ENCODE results near the gene AGRP. TPM values are rescaled to one million over a fixed set of nuclear protein-coding genes. Genes with fewer than 3 reads are reported as not detected.

The AGRP gene
- total RNA-seq, 4 donors from 2014 or later, result not detected

GRCh38 chr16:67528870-67529581, 45.7 kb upstream of the AGRP start:
- no peak for TF ChIP-seq EP300 (IDR thresholded peaks at IDR 0.05)
- TF ChIP-seq POLR2AphosphoS5 (IDR thresholded peaks at IDR 0.05), result peak in 1 of 2 donors; percentile 68
- TF ChIP-seq POLR2A (IDR thresholded peaks at IDR 0.05; ENCODE audit: low read depth), result peak; percentile 44
- Histone ChIP-seq H3K27ac (replicated peaks in 1 of 4) (peak overlapping the region; percentile 86 to 95 (median 93)), H3K27me3 (no peaks in the 10 kb centered on the region), H3K36me3 (no peaks in the 10 kb centered on the region), H3K9me3 (no peaks in the 10 kb centered on the region), H3K4me3 (peak overlapping the region; percentile 75 to 95 (median 88)), H3K4me1 (peaks cover 39 to 49% (median 44%) of the 10 kb centered on the region in 4 donors)
- WGBS, result 0% methylated on average over 29 of the region's 65 CpGs
- no peak for DNase-seq (ENCODE audit: extremely low spot score)
- intact Hi-C loops (cut with DNase I), result loop anchor here (2.0 kb wide), 1 partner anchor 34 kb away; the partner anchor contains the start of gene CTCF

GRCh38 chr16:67528222-67528869, 45.0 kb upstream of the AGRP start, which contains the start of gene RIPOR1:
TSS of gene RIPOR1 (plus strand) at chr16:67528829. CDS start at chr16:67538447, 9,618 bp downstream.
- DNase-seq (ENCODE audit: extremely low spot score), result no peak
- peaks cover 36 to 48% (median 43%) of the 10 kb centered on the region in 4 donors for H3K4me1 ChIP-seq
- TF ChIP-seq POLR2A (IDR thresholded peaks at IDR 0.05; ENCODE audit: low read depth) (no peak), CTCF (IDR thresholded peaks at IDR 0.05) (peak in 1 of 3 experiments; percentile 4)
- intact Hi-C loops (cut with DNase I), result loop anchor here (2.0 kb wide), 1 partner anchor 34 kb away; the partner anchor contains the start of gene CTCF
- no peaks in the 10 kb centered on the region for H3K36me3 ChIP-seq
- H3K27me3 ChIP-seq, result no peaks in the 10 kb centered on the region
- WGBS, result 37% methylated on average over 6 of the region's 45 CpGs
- peak within 1 kb of the TSS; percentile 75 to 95 (median 88) for H3K4me3 ChIP-seq
- H3K9me3 ChIP-seq, result no peaks in the 10 kb centered on the region
- peak within 1 kb of the TSS; percentile 86 to 95 (median 93) for H3K27ac ChIP-seq (replicated peaks in 1 of 4)

- Histone ChIP-seq H3K4me3 (no peak overlapping the region), H3K27me3 (no peaks in the 10 kb centered on the region), H3K27ac (replicated peaks in 1 of 4) (no peak overlapping the region), H3K9me3 (no peaks in the 10 kb centered on the region), H3K4me1 (peaks cover 21 to 36% (median 33%) of the 10 kb centered on the region in 4 donors), H3K36me3 (no peaks in the 10 kb centered on the region)
- WGBS, result 83% methylated on average over 3 of the region's 3 CpGs
- intact Hi-C loops (cut with DNase I), result no loop called here
- TF ChIP-seq CTCF (IDR thresholded peaks at IDR 0.05) (no peak), EP300 (IDR thresholded peaks at IDR 0.05) (no peak), POLR2AphosphoS5 (IDR thresholded peaks at IDR 0.05) (no peak), POLR2A (IDR thresholded peaks at IDR 0.05; ENCODE audit: low read depth) (no peak)
- DNase-seq (ENCODE audit: extremely low spot score), result no peak
These were observed 42.9 kb upstream of the AGRP start for GRCh38 chr16:67526149-67526791.

GRCh38 chr16:67525176-67525860, 42.0 kb upstream of the AGRP start:
- H3K27me3 ChIP-seq, result no peaks in the 10 kb centered on the region
- intact Hi-C loops (cut with DNase I), result no loop called here

More at GRCh38 chr16:67525176-67525860, 42.0 kb upstream of the AGRP start:
- TF ChIP-seq EP300 (IDR thresholded peaks at IDR 0.05) (no peak), CTCF (IDR thresholded peaks at IDR 0.05) (no peak), POLR2A (IDR thresholded peaks at IDR 0.05; ENCODE audit: low read depth) (no peak), POLR2AphosphoS5 (IDR thresholded peaks at IDR 0.05) (no peak)
- no peak for DNase-seq (ENCODE audit: extremely low spot score)
- H3K4me3 ChIP-seq, result no peak overlapping the region
- H3K9me3 ChIP-seq, result no peaks in the 10 kb centered on the region
- peaks cover 18 to 30% (median 27%) of the 10 kb centered on the region in 4 donors for H3K4me1 ChIP-seq
- no peaks in the 10 kb centered on the region for H3K36me3 ChIP-seq
- WGBS, result 74% methylated on average over 10 of the region's 11 CpGs
- no peak overlapping the region for H3K27ac ChIP-seq (replicated peaks in 1 of 4)
